ENCODE measurements around the gene SPC24. TPM values are rescaled to one million over a fixed set of nuclear protein-coding genes. Genes with fewer than 3 reads are reported as not detected.

SPC24 gene
- total and polyA plus RNA-seq, 9 of the 15 experiments (the other 6 are each of a cell fraction or from before 2014, with no cell fraction given) = 18.2 to 154 (median 60.9) TPM

- peak; percentile 82 for TF ChIP-seq VEZF1 (CRISPR knock-in tag; IDR thresholded peaks at IDR 0.05)
- TF ChIP-seq MXI1 (IDR thresholded peaks at IDR 0.05; ENCODE audit: low read depth, low read length) = no peak
- no peak for TF ChIP-seq ZNF57 (CRISPR knock-in tag; IDR thresholded peaks at IDR 0.05)
- no peak for TF ChIP-seq CBFB (CRISPR knock-in tag; IDR thresholded peaks at IDR 0.05)
- TF ChIP-seq CHAMP1 (IDR thresholded peaks at IDR 0.05) = no peak
- no peak for TF ChIP-seq MCM7 (IDR thresholded peaks at IDR 0.05)
- TF ChIP-seq ZNF224 (CRISPR knock-in tag; IDR thresholded peaks at IDR 0.05) = no peak
- peak in 2 of 3 experiments; percentile 13 to 41 for TF ChIP-seq YY1 (IDR thresholded peaks at IDR 0.05; ENCODE audit: borderline replicate concordance in 1 of 3, control insufficient read depth in 1 of 3, extremely low read depth in 1 of 3, insufficient read depth in 3 of 3, insufficient read length in 1 of 3, insufficient replicate concordance in 2 of 3, low read depth in 1 of 3, low read length in 2 of 3)
- no peak for TF ChIP-seq ZNF282 (CRISPR knock-in tag; IDR thresholded peaks at IDR 0.05)
- no peak for TF ChIP-seq TCF7L2 (IDR thresholded peaks at IDR 0.05; ENCODE audit: low read depth, low read length)
- TF ChIP-seq ZBTB9 (CRISPR knock-in tag; IDR thresholded peaks at IDR 0.05) = no peak
- no peak for TF ChIP-seq TAF15 (IDR thresholded peaks at IDR 0.05; ENCODE audit: low read depth, low read length)
- TF ChIP-seq E2F3 (CRISPR knock-in tag; IDR thresholded peaks at IDR 0.05) = no peak; the same call in 1 of the 2 replicates
- no peak for TF ChIP-seq ZNF395 (CRISPR knock-in tag; IDR thresholded peaks at IDR 0.05)
- no peak for TF ChIP-seq BCLAF1 (IDR thresholded peaks at IDR 0.05; ENCODE audit: borderline replicate concordance in 1 of 2, control insufficient read depth in 1 of 2, low read depth in 2 of 2, low read length in 1 of 2)
Measured at GRCh38 chr19:11142528-11143171, 12.9 kb downstream of the SPC24 start (continued).
